Measurements from ENCODE around the gene SUGCT.

DNA sequence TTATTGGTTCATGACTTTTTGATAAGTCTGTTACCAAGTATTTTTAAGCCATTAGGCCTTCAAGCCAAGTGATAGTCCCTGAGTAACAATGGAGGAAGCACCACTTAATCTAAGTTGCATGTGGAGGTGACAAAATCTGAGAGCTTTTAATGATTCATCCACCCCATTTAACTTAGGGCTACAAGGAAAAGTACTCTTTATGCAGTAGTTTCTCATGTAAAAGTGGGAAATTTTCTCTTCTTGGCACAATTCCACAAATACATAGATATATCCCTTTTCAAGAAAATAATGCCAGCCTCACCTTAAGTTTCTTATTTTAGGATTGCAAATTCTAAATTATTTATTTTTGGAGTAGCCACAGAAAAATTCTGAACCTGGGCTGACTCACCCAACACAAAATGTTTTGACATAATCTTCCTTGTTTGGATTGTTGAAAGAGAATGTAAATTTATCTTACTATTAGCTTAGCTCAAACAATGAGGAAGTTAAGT lies 85.7 kb downstream of the SUGCT start:
- no peak for TF ChIP-seq SP1 (IDR thresholded peaks at IDR 0.05; ENCODE audit: low read depth, low read length)
- TF ChIP-seq JUN (IDR thresholded peaks at IDR 0.05; ENCODE audit: low read depth, low read length) = no peak
- TF ChIP-seq, protein P1, sequence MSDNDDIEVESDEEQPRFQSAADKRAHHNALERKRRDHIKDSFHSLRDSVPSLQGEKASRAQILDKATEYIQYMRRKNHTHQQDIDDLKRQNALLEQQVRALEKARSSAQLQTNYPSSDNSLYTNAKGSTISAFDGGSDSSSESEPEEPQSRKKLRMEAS (IDR thresholded peaks at IDR 0.05) = no peak
- TF ChIP-seq, protein P2, sequence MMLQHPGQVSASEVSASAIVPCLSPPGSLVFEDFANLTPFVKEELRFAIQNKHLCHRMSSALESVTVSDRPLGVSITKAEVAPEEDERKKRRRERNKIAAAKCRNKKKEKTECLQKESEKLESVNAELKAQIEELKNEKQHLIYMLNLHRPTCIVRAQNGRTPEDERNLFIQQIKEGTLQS (IDR thresholded peaks at IDR 0.05; ENCODE audit: insufficient read depth, low read depth, low read length) = no peak
- TF ChIP-seq CEBPB (IDR thresholded peaks at IDR 0.05; ENCODE audit: low read depth, low read length) = no peak
- TF ChIP-seq, protein P3, sequence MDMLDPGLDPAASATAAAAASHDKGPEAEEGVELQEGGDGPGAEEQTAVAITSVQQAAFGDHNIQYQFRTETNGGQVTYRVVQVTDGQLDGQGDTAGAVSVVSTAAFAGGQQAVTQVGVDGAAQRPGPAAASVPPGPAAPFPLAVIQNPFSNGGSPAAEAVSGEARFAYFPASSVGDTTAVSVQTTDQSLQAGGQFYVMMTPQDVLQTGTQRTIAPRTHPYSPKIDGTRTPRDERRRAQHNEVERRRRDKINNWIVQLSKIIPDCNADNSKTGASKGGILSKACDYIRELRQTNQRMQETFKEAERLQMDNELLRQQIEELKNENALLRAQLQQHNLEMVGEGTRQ (IDR thresholded peaks at IDR 0.05; ENCODE audit: low read length) = no peak
- no peak for TF ChIP-seq CTCF (IDR thresholded peaks at IDR 0.05; ENCODE audit: control extremely low read depth in 1 of 3, insufficient read depth in 1 of 3, low read depth in 1 of 3, low read length in 3 of 3)
- no peak for TF ChIP-seq ASH2L (IDR thresholded peaks at IDR 0.05; ENCODE audit: low read length)
- TF ChIP-seq YY1 (IDR thresholded peaks at IDR 0.05; ENCODE audit: low read depth, low read length) = no peak
- no peak for TF ChIP-seq CHD2 (IDR thresholded peaks at IDR 0.05; ENCODE audit: low read length)
- TF ChIP-seq TAF1 (IDR thresholded peaks at IDR 0.05; ENCODE audit: low read depth, low read length) = no peak
